ENCODE data around the gene CFAP20. TPM values are rescaled to one million over a fixed set of nuclear protein-coding genes. Genes with fewer than 3 reads are reported as not detected.
"Not testable (repeated sequence)": the region's sequence is repeated elsewhere in the genome, so short reads cannot be mapped to it uniquely, and the experiment has no call there.

Gene CFAP20
- total RNA-seq, 1 donor from 2014 or later, result 26.5 TPM

DNA sequence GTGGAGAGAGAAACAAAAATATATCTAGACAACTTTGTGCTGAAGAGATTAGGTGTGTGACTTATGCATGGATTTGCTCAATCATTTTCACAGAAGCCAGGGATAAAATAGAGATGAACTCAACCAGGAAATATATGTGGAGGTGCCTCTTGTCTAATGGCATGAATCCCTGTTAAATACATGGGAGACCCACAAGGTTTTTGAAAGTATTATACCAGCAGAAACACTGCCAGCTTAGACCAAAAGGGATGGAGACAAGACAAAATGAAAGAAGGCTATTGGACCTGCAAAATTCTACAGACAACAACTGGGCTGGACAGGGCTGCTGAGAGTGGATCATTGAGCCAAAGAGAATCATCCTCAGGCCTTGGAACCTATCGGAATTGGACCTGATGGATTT, 52.7 kb downstream of the CFAP20 start:
- peaks cover 5% of the 10 kb centered on the region for H3K36me3 Mint-ChIP-seq (ENCODE audit: low read depth)
- H3K4me1 Mint-ChIP-seq (ENCODE audit: low read depth), result no peaks in the 10 kb centered on the region
- DNase-seq (ENCODE audit: low spot score), result no peak
- TF ChIP-seq, protein P1, sequence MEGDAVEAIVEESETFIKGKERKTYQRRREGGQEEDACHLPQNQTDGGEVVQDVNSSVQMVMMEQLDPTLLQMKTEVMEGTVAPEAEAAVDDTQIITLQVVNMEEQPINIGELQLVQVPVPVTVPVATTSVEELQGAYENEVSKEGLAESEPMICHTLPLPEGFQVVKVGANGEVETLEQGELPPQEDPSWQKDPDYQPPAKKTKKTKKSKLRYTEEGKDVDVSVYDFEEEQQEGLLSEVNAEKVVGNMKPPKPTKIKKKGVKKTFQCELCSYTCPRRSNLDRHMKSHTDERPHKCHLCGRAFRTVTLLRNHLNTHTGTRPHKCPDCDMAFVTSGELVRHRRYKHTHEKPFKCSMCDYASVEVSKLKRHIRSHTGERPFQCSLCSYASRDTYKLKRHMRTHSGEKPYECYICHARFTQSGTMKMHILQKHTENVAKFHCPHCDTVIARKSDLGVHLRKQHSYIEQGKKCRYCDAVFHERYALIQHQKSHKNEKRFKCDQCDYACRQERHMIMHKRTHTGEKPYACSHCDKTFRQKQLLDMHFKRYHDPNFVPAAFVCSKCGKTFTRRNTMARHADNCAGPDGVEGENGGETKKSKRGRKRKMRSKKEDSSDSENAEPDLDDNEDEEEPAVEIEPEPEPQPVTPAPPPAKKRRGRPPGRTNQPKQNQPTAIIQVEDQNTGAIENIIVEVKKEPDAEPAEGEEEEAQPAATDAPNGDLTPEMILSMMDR (IDR thresholded peaks at IDR 0.05), result no peak
- no peak overlapping the region for H3K4me3 Mint-ChIP-seq (ENCODE audit: unreplicated experiment)
- no peaks in the 10 kb centered on the region for H3K27me3 Mint-ChIP-seq (ENCODE audit: low read depth)
- H3K9me3 Mint-ChIP-seq (ENCODE audit: low read depth), result peaks cover 12% of the 10 kb centered on the region
- no peak overlapping the region for H3K27ac Mint-ChIP-seq (ENCODE audit: unreplicated experiment)

- Mint-ChIP-seq H3K9me3 (ENCODE audit: low read depth) (peaks cover 12% of the 10 kb centered on the region), H3K36me3 (ENCODE audit: low read depth) (peaks cover 5% of the 10 kb centered on the region), H3K4me1 (ENCODE audit: low read depth) (no peaks in the 10 kb centered on the region), H3K27me3 (ENCODE audit: low read depth) (no peaks in the 10 kb centered on the region), H3K4me3 (ENCODE audit: unreplicated experiment) (no peak overlapping the region), H3K27ac (ENCODE audit: unreplicated experiment) (no peak overlapping the region)
- TF ChIP-seq, protein P1 (IDR thresholded peaks at IDR 0.05), result no peak
- DNase-seq (ENCODE audit: low spot score), result no peak
Observed at GRCh38 chr16:58074657-58075056, 54.5 kb downstream of the CFAP20 start.

GRCh38 chr16:58073086-58073485, 56.1 kb downstream of the CFAP20 start:
- H3K4me3 Mint-ChIP-seq (ENCODE audit: unreplicated experiment); H3K27ac Mint-ChIP-seq (ENCODE audit: unreplicated experiment); H3K27me3 Mint-ChIP-seq (ENCODE audit: low read depth); H3K4me1 Mint-ChIP-seq (ENCODE audit: low read depth); H3K36me3 Mint-ChIP-seq (ENCODE audit: low read depth): not testable (repeated sequence)
- peaks cover 12% of the 10 kb centered on the region for H3K9me3 Mint-ChIP-seq (ENCODE audit: low read depth)
- peak; percentile 27 for DNase-seq (ENCODE audit: low spot score)

DNA sequence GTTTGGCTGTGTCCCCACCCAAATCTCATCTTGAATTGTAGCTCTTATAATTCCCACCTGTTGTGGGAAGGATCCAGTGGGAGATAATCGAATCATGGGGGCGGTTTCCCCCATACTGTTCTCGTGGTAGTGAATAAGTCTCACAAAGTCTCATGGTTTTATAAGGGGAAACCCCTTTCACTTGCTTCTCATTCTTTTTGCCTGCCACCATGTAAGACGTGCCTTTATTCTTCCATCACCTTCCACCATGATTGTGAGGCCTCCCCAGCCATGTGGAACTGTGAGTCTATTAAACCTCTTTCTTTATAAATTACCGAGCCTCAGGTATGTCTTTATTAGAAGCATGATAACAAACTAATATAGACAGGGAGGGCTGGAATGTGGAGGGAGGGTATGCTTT, 57.0 kb downstream of the CFAP20 start:
- not testable (repeated sequence) for H3K4me1 Mint-ChIP-seq (ENCODE audit: low read depth); H3K36me3 Mint-ChIP-seq (ENCODE audit: low read depth); H3K4me3 Mint-ChIP-seq (ENCODE audit: unreplicated experiment); H3K27ac Mint-ChIP-seq (ENCODE audit: unreplicated experiment); H3K27me3 Mint-ChIP-seq (ENCODE audit: low read depth); DNase-seq (ENCODE audit: low spot score)
- peaks cover 12% of the 10 kb centered on the region for H3K9me3 Mint-ChIP-seq (ENCODE audit: low read depth)

GRCh38 chr16:58070585-58070984, 58.6 kb downstream of the CFAP20 start:
- Mint-ChIP-seq H3K4me3 (ENCODE audit: unreplicated experiment) (no peak overlapping the region), H3K36me3 (ENCODE audit: low read depth) (no peaks in the 10 kb centered on the region), H3K9me3 (ENCODE audit: low read depth) (peaks cover 3% of the 10 kb centered on the region), H3K27me3 (ENCODE audit: low read depth) (no peaks in the 10 kb centered on the region), H3K4me1 (ENCODE audit: low read depth) (no peaks in the 10 kb centered on the region), H3K27ac (ENCODE audit: unreplicated experiment) (no peak overlapping the region)
- TF ChIP-seq, protein P1 (IDR thresholded peaks at IDR 0.05), result no peak
- DNase-seq (ENCODE audit: low spot score), result peak; percentile 18

Other genes with a start within 250 kb of the CFAP20 start
- gene CNGB1, start 158.3 kb downstream of the CFAP20 start, total RNA-seq, result not detected in 3 replicates
- gene ZNF319, start 128.7 kb downstream of the CFAP20 start, total RNA-seq, result 9.2 to 12.0 TPM (median 11.9 TPM) in 3 replicates
- gene USB1, start 128.0 kb downstream of the CFAP20 start, total RNA-seq, result 37.9 to 46.0 TPM (median 41.5 TPM) in 3 replicates
- 5.9 to 12.0 TPM (median 11.2 TPM) in 3 replicates for gene MMP15, start 103.6 kb downstream of the CFAP20 start, total RNA-seq
- 55.2 to 70.8 TPM (median 69.6 TPM) in 3 replicates for gene CSNK2A2, start 68.7 kb upstream of the CFAP20 start, total RNA-seq
- not detected in 3 replicates for gene PRSS54, start 165.6 kb upstream of the CFAP20 start, total RNA-seq

Data from chondrocyte (in vitro differentiated cells).